ENCODE data around the gene FXR2. TPM values are rescaled to one million over a fixed set of nuclear protein-coding genes. Genes with fewer than 3 reads are reported as not detected.
A peak's percentile ranks its signal among the peaks of the same experiment; 100 is the strongest.

FXR2 gene
- polyA plus RNA-seq, 1 donor from 2014 or later: 118 TPM

- Histone ChIP-seq H3K4me2 (ENCODE audit: low read length) (peak overlapping the region; percentile 9), H2AFZ (ENCODE audit: low read depth, low read length) (no peak overlapping the region), H4K20me1 (ENCODE audit: insufficient read depth) (no peaks in the 10 kb centered on the region), H3K4me3 (ENCODE audit: low read length) (peak overlapping the region; percentile 96), H3F3A (ENCODE audit: insufficient read depth, low read length, poor library complexity, severe bottlenecking) (no peaks in the 10 kb centered on the region), H3K79me2 (replicated peaks; ENCODE audit: insufficient read depth, low read length) (peaks cover 64% of the 10 kb centered on the region), H3K36me3 (ENCODE audit: insufficient read depth, low read length) (no peaks in the 10 kb centered on the region), H3K9me3 (ENCODE audit: low read length) (no peaks in the 10 kb centered on the region), H3K9me2 (ENCODE audit: insufficient read depth, low read length) (no peaks in the 10 kb centered on the region), H3K27ac (ENCODE audit: low read length) (no peak overlapping the region), H3K27me3 (ENCODE audit: insufficient read depth, low read depth, low read length) (no peaks in the 10 kb centered on the region), H3K9ac (ENCODE audit: low read length) (no peak overlapping the region)
- no peak for TF ChIP-seq TAF1 (IDR thresholded peaks at IDR 0.05; ENCODE audit: low read depth)
- TF ChIP-seq EP300 (conservative IDR thresholded peaks at IDR 0.05; ENCODE audit: poor library complexity, severe bottlenecking): no peak
- no peak for TF ChIP-seq EZH2 (IDR thresholded peaks at IDR 0.05; ENCODE audit: borderline replicate concordance, insufficient read depth, low read length, poor library complexity, severe bottlenecking)
- no peak for TF ChIP-seq POLR2AphosphoS5 (IDR thresholded peaks at IDR 0.05)
- no peak for TF ChIP-seq MXI1 (conservative IDR thresholded peaks at IDR 0.05; ENCODE audit: poor library complexity, severe bottlenecking)
- TF ChIP-seq SMC3 (conservative IDR thresholded peaks at IDR 0.05; ENCODE audit: poor library complexity): no peak
- TF ChIP-seq RAD21 (conservative IDR thresholded peaks at IDR 0.05): no peak
- no peak for TF ChIP-seq REST (IDR thresholded peaks at IDR 0.05; ENCODE audit: borderline replicate concordance)
- TF ChIP-seq CTCF (IDR thresholded peaks at IDR 0.05; ENCODE audit: poor library complexity, severe bottlenecking): no peak
Observed at GRCh38 chr17:7611635-7612293, 2.9 kb downstream of the FXR2 start.

- Histone ChIP-seq H3K4me2 (ENCODE audit: low read length) (no peak overlapping the region), H3K79me2 (replicated peaks; ENCODE audit: insufficient read depth, low read length) (peaks cover 64% of the 10 kb centered on the region), H3K27me3 (ENCODE audit: insufficient read depth, low read depth, low read length) (no peaks in the 10 kb centered on the region), H3F3A (ENCODE audit: insufficient read depth, low read length, poor library complexity, severe bottlenecking) (no peaks in the 10 kb centered on the region), H3K9ac (ENCODE audit: low read length) (no peak overlapping the region), H4K20me1 (ENCODE audit: insufficient read depth) (no peaks in the 10 kb centered on the region), H3K9me3 (ENCODE audit: low read length) (no peaks in the 10 kb centered on the region), H2AFZ (ENCODE audit: low read depth, low read length) (no peak overlapping the region), H3K27ac (ENCODE audit: low read length) (no peak overlapping the region), H3K9me2 (ENCODE audit: insufficient read depth, low read length) (no peaks in the 10 kb centered on the region), H3K4me3 (ENCODE audit: low read length) (peak overlapping the region; percentile 22), H3K36me3 (ENCODE audit: insufficient read depth, low read length) (no peaks in the 10 kb centered on the region)
- TF ChIP-seq TAF1 (IDR thresholded peaks at IDR 0.05; ENCODE audit: low read depth) (no peak), SMC3 (conservative IDR thresholded peaks at IDR 0.05; ENCODE audit: poor library complexity) (no peak), POLR2AphosphoS5 (IDR thresholded peaks at IDR 0.05) (no peak), REST (IDR thresholded peaks at IDR 0.05; ENCODE audit: borderline replicate concordance) (no peak), CTCF (IDR thresholded peaks at IDR 0.05; ENCODE audit: poor library complexity, severe bottlenecking) (no peak), RAD21 (conservative IDR thresholded peaks at IDR 0.05) (no peak), MXI1 (conservative IDR thresholded peaks at IDR 0.05; ENCODE audit: poor library complexity, severe bottlenecking) (no peak), EZH2 (IDR thresholded peaks at IDR 0.05; ENCODE audit: borderline replicate concordance, insufficient read depth, low read length, poor library complexity, severe bottlenecking) (no peak), EP300 (conservative IDR thresholded peaks at IDR 0.05; ENCODE audit: poor library complexity, severe bottlenecking) (no peak)
Observed at GRCh38 chr17:7610641-7611040, 4.1 kb downstream of the FXR2 start.

Data from neural cell (in vitro differentiated cells).